NK-92 (cell line): Measurements from ENCODE around the gene SPATS2.
"Not testable (repeated sequence)": the region's sequence is repeated elsewhere in the genome, so short reads cannot be mapped to it uniquely, and the experiment has no call there.

Experiments used
- DNase-seq: peaks from one replicate; lab custom pipeline; 2025; ENCODE audit not compliant: unreplicated experiment; lab: John Stamatoyannopoulos, UW

The SPATS2 gene

GRCh38 chr12:49349266-49349665, 18.0 kb upstream of the SPATS2 start:
- no peak for DNase-seq

GRCh38 chr12:49352351-49352750, 14.9 kb upstream of the SPATS2 start:
- DNase-seq, result no peak

GRCh38 chr12:49355913-49356312, 11.3 kb upstream of the SPATS2 start:
- DNase-seq, result no peak

GRCh38 chr12:49357103-49357678, 10.1 kb upstream of the SPATS2 start:
- DNase-seq, result no peak

GRCh38 chr12:49358483-49359141, 8.7 kb upstream of the SPATS2 start:
- no peak for DNase-seq

GRCh38 chr12:49359671-49360070, 7.6 kb upstream of the SPATS2 start:
- DNase-seq, result no peak

- no peak for DNase-seq
Measured at GRCh38 chr12:49362077-49362476, 5.2 kb upstream of the SPATS2 start.

- DNase-seq, result no peak
Measured at GRCh38 chr12:49364989-49365388, 2.3 kb upstream of the SPATS2 start.

- DNase-seq, result no peak
Measured at GRCh38 chr12:49365542-49365941, 1.7 kb upstream of the SPATS2 start.

- no peak for DNase-seq
Measured at GRCh38 chr12:49366096-49366651, 1.1 kb upstream of the SPATS2 start.

GRCh38 chr12:49366652-49367380, 446 bp upstream of the SPATS2 start:
- DNase-seq, result no peak

GRCh38 chr12:49368240-49368600, 958 bp downstream of the SPATS2 start:
- no peak for DNase-seq

- DNase-seq, result no peak
Measured at GRCh38 chr12:49369411-49370145, 2.3 kb downstream of the SPATS2 start.

GRCh38 chr12:49370539-49370938, 3.3 kb downstream of the SPATS2 start:
- DNase-seq, result no peak

- no peak for DNase-seq
Measured at GRCh38 chr12:49375406-49375805, 8.1 kb downstream of the SPATS2 start.

GRCh38 chr12:49377386-49377785, 10.1 kb downstream of the SPATS2 start:
- no peak for DNase-seq

GRCh38 chr12:49380184-49380583, 12.9 kb downstream of the SPATS2 start:
- DNase-seq, result not testable (repeated sequence)

GRCh38 chr12:49388682-49389386, 21.6 kb downstream of the SPATS2 start:
- no peak for DNase-seq

- DNase-seq, result no peak
Measured at GRCh38 chr12:49389387-49389703, 22.1 kb downstream of the SPATS2 start.

GRCh38 chr12:49397000-49397399, 29.7 kb downstream of the SPATS2 start:
- no peak for DNase-seq

- DNase-seq, result no peak
Measured at GRCh38 chr12:49400304-49400703, 33.0 kb downstream of the SPATS2 start.
